GM21528 (cell line): ENCODE measurements around the gene ZNF800.
A peak's percentile ranks its signal among the peaks of the same experiment; 100 is the strongest.
"Not testable (repeated sequence)": the region's sequence is repeated elsewhere in the genome, so short reads cannot be mapped to it uniquely, and the experiment has no call there.

ENCODE experiments used
- ATAC-seq: cut with Tn5 transposase; IDR thresholded peaks from one replicate; pipeline ENCODE4 v1.9.1; 2021; ENCODE audit warnings: mild to moderate bottlenecking, moderate library complexity; ENCODE audit not compliant: unreplicated experiment, low FRiP score

Gene ZNF800, protein sequence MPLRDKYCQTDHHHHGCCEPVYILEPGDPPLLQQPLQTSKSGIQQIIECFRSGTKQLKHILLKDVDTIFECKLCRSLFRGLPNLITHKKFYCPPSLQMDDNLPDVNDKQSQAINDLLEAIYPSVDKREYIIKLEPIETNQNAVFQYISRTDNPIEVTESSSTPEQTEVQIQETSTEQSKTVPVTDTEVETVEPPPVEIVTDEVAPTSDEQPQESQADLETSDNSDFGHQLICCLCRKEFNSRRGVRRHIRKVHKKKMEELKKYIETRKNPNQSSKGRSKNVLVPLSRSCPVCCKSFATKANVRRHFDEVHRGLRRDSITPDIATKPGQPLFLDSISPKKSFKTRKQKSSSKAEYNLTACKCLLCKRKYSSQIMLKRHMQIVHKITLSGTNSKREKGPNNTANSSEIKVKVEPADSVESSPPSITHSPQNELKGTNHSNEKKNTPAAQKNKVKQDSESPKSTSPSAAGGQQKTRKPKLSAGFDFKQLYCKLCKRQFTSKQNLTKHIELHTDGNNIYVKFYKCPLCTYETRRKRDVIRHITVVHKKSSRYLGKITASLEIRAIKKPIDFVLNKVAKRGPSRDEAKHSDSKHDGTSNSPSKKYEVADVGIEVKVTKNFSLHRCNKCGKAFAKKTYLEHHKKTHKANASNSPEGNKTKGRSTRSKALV

DNA sequence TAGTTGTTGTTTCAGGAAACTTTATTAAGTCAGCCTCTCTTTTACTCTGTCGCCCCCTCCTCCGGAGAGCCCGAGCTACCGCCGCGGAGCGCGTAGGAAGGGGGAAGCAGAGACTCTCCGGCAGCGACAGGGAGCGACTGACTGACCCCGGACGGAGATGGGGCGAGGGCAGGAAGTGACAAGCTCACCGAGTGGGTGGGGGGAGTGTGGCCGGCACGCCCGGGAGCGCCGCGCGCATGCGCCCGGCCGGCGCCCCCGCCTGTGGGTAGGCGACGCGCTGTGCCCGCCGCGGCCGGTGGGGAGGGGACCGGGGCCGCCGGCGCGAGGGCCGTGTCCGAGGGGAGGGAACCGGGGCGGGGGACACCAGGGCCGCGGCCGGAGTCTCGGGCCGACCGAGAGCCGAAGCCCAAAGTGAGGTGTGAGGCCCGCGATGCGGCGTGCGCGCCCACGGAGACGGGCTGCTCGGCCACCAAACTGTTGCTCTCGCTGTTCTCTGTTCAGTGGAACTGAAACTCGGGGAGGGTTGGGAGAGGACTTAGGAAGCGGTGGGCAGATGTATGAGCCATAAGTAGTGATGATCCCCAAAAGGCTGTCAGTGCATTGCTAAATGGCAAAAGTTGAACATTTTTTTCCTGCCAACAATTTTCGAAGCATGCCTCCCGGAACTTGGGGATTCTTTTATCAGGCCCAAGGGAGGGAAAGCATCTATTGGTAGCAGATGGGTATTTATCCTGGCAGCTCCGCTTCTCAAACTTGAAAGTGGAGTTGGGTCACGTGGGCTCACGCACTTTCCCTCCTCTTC, at the start of gene ZNF800:
TSS of gene ZNF800 (minus strand) at position 143 of the 802 bp plus-strand sequence. CDS start 1,151 bp downstream, outside the sequence.
- peak; percentile 86 for ATAC-seq

GRCh38 chr7:127440206-127440605, 47.7 kb upstream of the ZNF800 start:
- no peak for ATAC-seq

GRCh38 chr7:127438836-127439235, 46.3 kb upstream of the ZNF800 start:
- ATAC-seq, result no peak

GRCh38 chr7:127437837-127438236, 45.3 kb upstream of the ZNF800 start:
- ATAC-seq, result no peak

GRCh38 chr7:127437241-127437640, 44.7 kb upstream of the ZNF800 start:
- no peak for ATAC-seq

GRCh38 chr7:127429281-127429680, 36.8 kb upstream of the ZNF800 start:
- not testable (repeated sequence) for ATAC-seq

DNA sequence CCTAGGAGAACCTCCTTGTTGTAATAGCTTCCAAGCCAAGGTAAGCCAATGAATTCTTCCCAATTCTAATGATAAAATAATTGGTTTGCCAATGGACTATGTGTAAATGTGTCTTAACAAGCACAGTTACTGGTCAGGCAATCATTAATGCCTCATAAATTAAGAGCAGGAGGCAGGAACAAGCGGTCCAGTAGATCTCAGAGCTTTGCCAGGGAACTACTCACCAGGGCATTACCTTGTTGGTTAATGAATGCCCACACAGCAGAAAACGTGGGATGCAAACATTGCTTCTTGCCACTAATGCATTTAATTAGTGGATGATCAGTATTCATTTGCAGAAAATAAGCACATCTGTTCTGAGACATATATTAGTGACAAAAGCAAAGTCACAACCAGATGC, 26.7 kb upstream of the ZNF800 start:
- ATAC-seq, result no peak

DNA sequence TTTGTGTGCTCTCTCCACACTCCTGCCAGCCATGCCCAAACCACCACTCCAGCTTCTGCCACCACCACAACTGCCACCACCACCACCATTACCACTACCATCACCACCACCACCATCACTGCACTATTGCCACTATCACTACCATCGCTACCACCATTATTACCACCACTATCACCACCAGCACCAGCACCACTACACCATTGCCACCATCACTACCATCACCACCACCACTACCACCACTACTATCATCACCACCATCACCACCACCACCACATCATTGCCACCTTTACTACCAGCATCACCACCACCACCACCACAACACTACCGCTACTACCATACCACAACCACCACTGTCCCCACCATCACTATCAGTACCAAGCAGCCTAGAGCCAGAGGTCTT, 26.0 kb upstream of the ZNF800 start:
- ATAC-seq, result no peak

GRCh38 chr7:127417346-127417745, 24.8 kb upstream of the ZNF800 start:
- ATAC-seq, result peak; percentile 81

DNA sequence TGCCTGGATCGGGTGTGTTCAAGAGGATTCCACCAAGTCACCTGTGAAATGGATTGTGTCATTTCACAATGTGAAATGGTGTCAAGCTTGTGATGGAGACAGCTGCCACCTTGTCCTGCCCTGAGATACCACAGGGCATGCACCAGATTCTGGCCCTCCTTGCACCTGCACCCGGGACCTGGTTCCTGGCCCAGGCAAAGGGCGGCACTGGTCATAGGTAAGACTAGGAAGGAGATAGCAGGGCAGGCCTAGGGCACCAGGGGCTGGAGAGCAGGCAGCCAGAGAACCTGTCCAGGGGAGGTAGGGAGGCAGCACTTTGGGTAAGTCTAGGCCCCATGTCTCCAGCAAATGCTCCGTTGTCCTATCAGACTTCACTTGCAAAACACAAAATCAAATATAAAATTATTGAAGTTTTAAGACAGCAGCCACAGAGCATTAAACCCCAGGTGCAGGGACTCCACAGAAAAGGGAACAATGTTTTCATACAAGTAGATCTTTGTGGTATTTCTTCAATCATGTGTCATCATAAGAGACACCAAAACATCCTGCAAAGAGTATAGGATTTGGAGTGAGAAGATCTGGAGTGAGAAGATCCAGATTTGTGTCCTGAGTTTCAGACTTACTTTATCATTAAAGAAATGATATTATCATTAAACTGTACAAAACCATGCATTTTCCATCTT, 22.7 kb upstream of the ZNF800 start:
- no peak for ATAC-seq

GRCh38 chr7:127413962-127414361, 21.5 kb upstream of the ZNF800 start:
- peak; percentile 50 for ATAC-seq

DNA sequence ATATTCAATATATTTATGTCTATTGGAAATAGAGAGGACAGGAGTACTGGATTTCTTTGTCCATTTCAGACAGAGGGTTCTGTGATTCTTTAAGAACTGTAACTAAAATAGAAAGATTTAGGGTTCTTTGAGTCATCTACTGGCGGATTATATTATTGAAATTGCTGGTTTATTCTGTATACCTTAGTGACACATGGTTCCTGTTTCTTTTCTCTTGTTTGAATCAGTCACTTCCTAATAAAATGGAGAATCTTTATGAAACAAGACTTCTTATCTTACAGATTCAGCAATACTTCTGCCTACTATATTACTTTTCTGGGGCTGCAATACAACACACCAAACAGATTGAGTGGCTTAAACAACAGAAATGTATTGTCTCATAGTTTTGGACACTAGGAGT, 20.8 kb upstream of the ZNF800 start:
- no peak for ATAC-seq

DNA sequence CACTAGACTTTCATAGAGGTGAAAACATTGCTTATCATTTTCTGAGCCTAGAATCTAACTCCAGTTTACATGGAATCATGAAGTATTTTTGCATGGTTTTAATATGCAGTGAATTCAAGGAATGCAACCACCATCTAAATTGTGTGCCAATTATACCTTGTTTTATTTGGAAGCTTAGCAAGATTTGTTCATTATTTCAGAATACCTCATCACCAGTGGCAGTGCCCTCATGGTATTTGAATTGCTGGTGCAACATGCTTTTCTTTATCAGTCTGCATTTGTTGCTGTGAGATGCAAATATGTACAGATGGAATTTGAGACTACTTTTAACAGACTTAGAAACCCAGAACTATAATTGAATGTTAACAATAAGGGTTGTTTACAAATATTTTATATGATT, 18.7 kb upstream of the ZNF800 start:
- ATAC-seq, result no peak

DNA sequence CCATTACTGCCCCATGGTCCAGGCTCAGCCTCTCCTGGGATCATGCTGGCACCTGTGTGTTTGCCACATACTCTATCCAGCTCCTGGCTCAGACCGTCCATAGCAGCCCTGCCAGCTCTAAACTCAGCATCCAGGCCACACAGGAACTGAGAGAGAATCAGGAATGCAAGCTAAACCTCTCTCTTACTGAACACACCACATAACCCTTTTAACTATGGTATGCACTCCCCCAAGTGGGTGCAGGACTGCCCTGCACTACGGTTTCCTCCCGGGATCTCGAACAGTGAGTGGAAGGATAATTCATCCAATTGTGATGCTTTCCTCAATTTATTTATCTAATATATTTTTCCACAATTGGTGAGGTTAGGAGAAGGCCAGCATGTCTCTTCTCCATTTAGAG, 17.1 kb upstream of the ZNF800 start:
- no peak for ATAC-seq

- ATAC-seq, result no peak
These were observed 12.0 kb upstream of the ZNF800 start for GRCh38 chr7:127404286-127405072.

- peak; percentile 13 for ATAC-seq
These were observed 3.7 kb upstream of the ZNF800 start for GRCh38 chr7:127396184-127396583.

GRCh38 chr7:127395104-127395503, 2.6 kb upstream of the ZNF800 start:
- ATAC-seq, result not testable (repeated sequence)

GRCh38 chr7:127393368-127394058, 1.0 kb upstream of the ZNF800 start:
- no peak for ATAC-seq

DNA sequence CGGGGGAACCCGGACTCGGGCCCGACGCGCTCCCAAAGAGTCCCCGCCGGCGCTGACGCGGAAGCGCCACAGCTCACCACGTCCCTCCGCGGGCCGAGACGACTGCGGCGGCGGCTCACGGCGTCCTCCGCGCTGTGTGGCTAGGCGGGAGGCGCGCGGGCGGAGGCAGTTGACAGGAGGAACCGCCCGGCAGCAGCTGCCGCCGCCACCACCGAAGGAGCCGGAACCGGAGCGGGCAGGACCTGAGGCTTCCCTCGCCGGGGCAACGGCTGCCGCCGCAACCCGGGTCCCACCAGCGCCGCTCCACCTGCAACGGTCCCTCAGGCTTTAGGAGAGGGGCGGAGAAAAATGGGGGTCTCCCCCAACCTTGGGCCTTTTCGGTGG, 334 bp downstream of the ZNF800 start:
- peak; percentile 50 for ATAC-seq
